NCI-H1930 (cell line): Measurements from ENCODE around the gene SPR.

Source experiments
- DNase-seq, 2 experiments: peaks; one replicate each; lab custom pipeline; 2025; lab: John Stamatoyannopoulos, UW

The SPR gene

GRCh38 chr2:72932045-72932740 lies 45.0 kb downstream of the SPR start:
- DNase-seq: no peak

GRCh38 chr2:72932805-72933204 lies 45.6 kb downstream of the SPR start:
- DNase-seq: no peak

GRCh38 chr2:72933207-72933606 lies 46.0 kb downstream of the SPR start:
- DNase-seq: no peak

GRCh38 chr2:72933646-72934151 lies 46.5 kb downstream of the SPR start:
- DNase-seq: no peak

- peak in 1 of 2 experiments; percentile 27 for DNase-seq
These were observed 47.7 kb downstream of the SPR start for GRCh38 chr2:72934683-72935610.

GRCh38 chr2:72935611-72935957 lies 48.4 kb downstream of the SPR start:
- DNase-seq: no peak

GRCh38 chr2:72936660-72937355 lies 49.6 kb downstream of the SPR start:
- no peak for DNase-seq

GRCh38 chr2:72937356-72937669 lies 50.1 kb downstream of the SPR start:
- no peak for DNase-seq

- DNase-seq: no peak
These were observed 51.2 kb downstream of the SPR start for GRCh38 chr2:72938455-72938854.

GRCh38 chr2:72940361-72940760 lies 53.2 kb downstream of the SPR start:
- no peak for DNase-seq

- DNase-seq: no peak
These were observed 53.6 kb downstream of the SPR start for GRCh38 chr2:72940786-72941185.
